RWPE1 (cell line): ENCODE results near the gene SP4.

Source experiments
- CTCF ChIA-PET: fragments of 350-600 bp; sonication (Branson Sonifier 250); formaldehyde crosslinking; extraction: SDS; loops from one replicate; lab custom pipeline; 2021; lab: Yijun Ruan, JAX
- POLR2A ChIA-PET: fragments of 400-600 bp; formaldehyde crosslinking; extraction: SDS; loops from one replicate; lab custom pipeline; 2020; ENCODE audit warnings: antibody characterized with exemption; ENCODE audit not compliant: low non-redundant PET; lab: Yijun Ruan, JAX
- DNase-seq: peaks from one replicate; pipeline ENCODE4 v3.0.0; 2012; ENCODE audit warnings: low spot score
- H3K27ac ChIP-seq: fragments of 450-650 bp; 2 replicates; pipeline ENCODE4 v1.5.1; 2017
- TF ChIP-seq, protein P1 (sequence below): fragments of 450-650 bp; conservative IDR thresholded peaks from 2 replicates; pipeline ENCODE4 v1.5.1; 2017; ENCODE audit warnings: low read depth, mild to moderate bottlenecking

The SP4 gene

DNA sequence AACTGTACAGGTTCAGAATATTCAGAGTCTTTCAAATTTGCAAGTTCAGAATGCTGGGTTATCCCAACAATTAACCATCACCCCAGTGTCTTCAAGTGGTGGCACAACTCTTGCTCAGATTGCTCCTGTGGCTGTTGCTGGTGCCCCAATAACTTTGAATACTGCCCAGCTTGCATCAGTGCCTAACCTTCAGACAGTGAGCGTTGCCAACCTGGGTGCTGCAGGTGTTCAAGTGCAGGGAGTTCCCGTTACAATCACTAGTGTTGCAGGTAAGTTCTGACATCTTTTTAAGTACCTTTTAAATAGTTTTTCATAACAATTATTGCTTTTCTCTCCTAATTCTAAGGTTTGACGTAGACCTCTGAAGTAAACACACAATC, 2.7 kb downstream of the SP4 start:
- H3K27ac ChIP-seq: no peak overlapping the region
- CTCF ChIA-PET: no interaction called here
- TF ChIP-seq, protein P1, sequence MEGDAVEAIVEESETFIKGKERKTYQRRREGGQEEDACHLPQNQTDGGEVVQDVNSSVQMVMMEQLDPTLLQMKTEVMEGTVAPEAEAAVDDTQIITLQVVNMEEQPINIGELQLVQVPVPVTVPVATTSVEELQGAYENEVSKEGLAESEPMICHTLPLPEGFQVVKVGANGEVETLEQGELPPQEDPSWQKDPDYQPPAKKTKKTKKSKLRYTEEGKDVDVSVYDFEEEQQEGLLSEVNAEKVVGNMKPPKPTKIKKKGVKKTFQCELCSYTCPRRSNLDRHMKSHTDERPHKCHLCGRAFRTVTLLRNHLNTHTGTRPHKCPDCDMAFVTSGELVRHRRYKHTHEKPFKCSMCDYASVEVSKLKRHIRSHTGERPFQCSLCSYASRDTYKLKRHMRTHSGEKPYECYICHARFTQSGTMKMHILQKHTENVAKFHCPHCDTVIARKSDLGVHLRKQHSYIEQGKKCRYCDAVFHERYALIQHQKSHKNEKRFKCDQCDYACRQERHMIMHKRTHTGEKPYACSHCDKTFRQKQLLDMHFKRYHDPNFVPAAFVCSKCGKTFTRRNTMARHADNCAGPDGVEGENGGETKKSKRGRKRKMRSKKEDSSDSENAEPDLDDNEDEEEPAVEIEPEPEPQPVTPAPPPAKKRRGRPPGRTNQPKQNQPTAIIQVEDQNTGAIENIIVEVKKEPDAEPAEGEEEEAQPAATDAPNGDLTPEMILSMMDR: no peak
- POLR2A ChIA-PET: no interaction called here
- no peak for DNase-seq

DNA sequence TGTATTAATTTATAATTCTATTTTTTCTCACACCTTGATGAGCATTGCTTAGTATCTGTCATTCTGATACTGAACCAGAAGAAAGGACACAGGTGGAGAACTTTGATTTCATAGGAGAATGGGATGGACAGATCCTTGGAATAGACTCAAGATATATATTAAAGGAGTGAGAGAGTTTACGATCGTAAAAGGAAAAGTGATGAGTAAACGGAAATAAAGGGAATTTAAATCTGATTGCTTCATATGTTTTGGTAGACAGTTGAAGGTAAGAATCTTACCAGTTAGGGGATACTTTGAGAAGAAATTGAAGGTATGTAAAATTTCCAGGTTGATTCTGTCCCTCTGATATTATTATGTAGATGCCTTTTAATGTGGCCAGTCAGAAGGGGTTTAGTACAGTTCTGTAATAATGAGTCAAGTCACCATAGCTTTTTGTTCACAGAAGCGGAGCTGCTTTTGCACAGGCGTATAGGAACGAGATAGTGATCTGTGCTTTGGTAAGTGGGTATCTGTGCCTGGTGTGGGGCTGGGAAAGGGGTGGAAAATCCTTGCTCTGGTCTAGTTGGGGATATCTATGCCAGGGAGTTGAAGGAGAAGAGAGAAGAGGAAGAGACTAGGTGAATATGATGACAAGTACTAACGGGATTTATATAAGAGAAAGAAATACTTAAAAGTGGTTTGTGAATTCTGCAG, 15.4 kb downstream of the SP4 start:
- DNase-seq: no peak
- TF ChIP-seq, protein P1: no peak
- no peak overlapping the region for H3K27ac ChIP-seq
- ChIA-PET CTCF (interaction anchor here (0.6 kb wide), 2 partner anchors 403 to 550 kb away, joined by 3 to 5 read pairs; no protein-coding TSS in a partner anchor), POLR2A (no interaction called here)

DNA sequence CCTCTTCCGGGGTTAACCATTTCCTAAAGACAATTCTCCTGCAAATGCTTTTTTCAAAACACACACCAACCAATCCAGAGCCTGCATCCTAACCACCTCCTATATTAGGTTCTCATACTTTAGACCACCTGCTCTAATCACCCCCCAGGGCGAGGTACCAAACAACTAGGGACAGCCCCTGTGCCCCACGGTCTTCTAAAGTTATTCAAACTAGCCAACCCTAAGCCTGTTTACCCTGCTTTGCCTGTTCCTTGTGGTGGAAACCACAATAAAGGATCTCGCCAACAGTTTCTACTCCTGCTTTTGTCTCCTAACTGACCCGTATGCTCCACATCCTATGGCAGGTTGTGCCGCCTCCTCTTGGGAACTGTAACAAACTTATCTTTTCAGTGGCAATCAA, 21.1 kb downstream of the SP4 start:
- CTCF ChIA-PET: no interaction called here

DNA sequence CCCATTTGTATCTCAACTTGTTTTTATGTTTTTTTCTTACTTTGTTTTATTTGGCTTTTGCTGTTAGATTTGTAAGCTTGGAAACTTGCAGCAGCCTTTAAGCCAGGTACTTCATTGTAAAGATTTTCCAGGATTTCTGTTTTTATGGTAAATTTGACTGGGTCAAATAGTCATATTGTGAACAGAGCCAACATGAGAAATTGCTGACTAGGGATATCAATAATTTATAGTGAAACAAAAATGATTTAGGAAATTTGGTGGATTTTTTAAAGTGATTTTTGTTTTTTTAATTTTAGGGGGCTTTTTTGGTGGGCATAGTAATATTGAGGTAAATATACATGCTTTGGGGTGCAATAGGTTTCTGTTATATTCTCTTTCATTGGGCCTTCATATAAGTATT, 22.2 kb downstream of the SP4 start:
- ChIA-PET CTCF (no interaction called here), POLR2A (no interaction called here)
- H3K27ac ChIP-seq: no peak overlapping the region
- TF ChIP-seq, protein P1: no peak
- DNase-seq: no peak

More for the DNA sequence above, 21.1 kb downstream of the SP4 start:
- DNase-seq: no peak
- POLR2A ChIA-PET: no interaction called here
- TF ChIP-seq, protein P1: no peak
- no peak overlapping the region for H3K27ac ChIP-seq

DNA sequence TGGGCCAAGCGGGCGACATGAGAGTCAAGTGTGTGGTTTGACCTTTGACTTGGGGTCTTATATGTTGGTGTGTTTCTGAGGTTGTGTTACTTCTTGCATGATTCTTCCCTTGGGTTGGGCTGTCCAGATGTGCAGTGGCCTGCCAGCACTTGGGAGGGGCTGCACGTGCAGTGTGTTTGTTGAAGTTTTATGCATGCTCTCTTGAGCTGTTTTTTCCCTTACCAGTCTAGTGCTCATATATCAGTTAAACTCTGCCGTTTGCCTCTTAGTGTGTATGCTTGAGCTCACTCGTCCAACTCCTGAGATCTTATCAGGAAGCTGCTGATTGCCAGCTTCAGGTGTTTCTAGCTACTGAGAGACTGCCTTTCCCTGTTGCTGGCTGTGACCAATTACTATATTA, 23.1 kb downstream of the SP4 start:
- no peak for DNase-seq
- POLR2A ChIA-PET: no interaction called here
- TF ChIP-seq, protein P1: no peak
- H3K27ac ChIP-seq: no peak overlapping the region
- CTCF ChIA-PET: no interaction called here

DNA sequence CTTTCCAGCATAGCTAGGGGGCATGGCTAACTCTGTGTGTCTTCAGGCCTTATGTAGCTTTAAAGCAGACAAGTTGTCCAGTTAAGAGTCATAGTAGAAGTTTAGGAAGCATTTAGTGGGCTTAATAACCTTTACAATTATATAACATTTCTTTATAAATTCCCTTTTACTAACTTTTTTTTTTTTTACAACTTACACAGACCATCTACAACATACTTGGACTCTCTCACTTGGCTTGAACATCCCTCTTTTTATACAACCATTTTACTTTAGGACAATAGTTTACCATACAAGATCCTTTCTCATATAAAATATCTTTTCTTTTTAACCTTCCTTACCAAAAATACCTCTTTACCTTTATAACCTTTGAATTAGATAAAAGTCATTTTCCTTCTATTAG, 26.3 kb downstream of the SP4 start:
- TF ChIP-seq, protein P1: no peak
- DNase-seq: no peak
- ChIA-PET POLR2A (no interaction called here), CTCF (no interaction called here)
- no peak overlapping the region for H3K27ac ChIP-seq
